Measurements from ENCODE around the gene ATAD3A. TPM values are rescaled to one million over a fixed set of nuclear protein-coding genes. Genes with fewer than 3 reads are reported as not detected.

The ATAD3A gene
- total and polyA plus RNA-seq, 2 of the 4 experiments (the other 2 are of a cell fraction), result 27.2 to 34.0 TPM

DNA sequence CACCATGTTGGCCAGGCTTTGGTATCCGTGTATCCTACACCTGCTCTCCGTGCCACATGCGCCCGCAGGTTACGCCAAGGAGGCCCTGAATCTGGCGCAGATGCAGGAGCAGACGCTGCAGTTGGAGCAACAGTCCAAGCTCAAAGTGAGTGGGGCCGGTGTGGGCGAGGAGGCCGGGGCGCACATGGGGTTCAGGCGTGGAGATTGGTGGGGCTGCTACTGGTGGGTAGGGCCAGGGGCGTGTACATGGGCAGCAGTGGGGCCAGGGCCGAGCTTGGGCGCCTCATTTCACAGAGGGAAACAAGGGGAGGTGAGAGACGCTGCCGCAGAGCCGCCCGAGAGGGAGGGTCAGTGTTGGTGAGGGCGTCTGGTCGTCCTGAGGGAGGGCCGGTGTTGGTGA is 34.8 kb upstream of the ATAD3A start:
- H3K27ac ChIP-seq (ENCODE audit: insufficient read depth, low read length), result no peak overlapping the region
- H3K9me1 ChIP-seq (ENCODE audit: insufficient read depth, low read length), result 0 out of 2 replicates have a peak, but pooled peaks cover 6% of the 10 kb centered on the region
- 100% methylated on average over 5 of the region's 22 CpGs; no CpG with 5 or more reads in 1 of the 2 experiments for WGBS, 2 experiments (ENCODE audit: extremely low coverage in 2 of 2, insufficient read length in 1 of 2)
- H4K20me1 ChIP-seq (ENCODE audit: insufficient read depth, low read length), result peaks cover 21% of the 10 kb centered on the region
- ChIA-PET POLR2A (ENCODE audit: unreplicated experiment) (no interaction called here), CTCF (no interaction called here)
- no peak overlapping the region for H2BK15ac ChIP-seq (ENCODE audit: low read depth, low read length)
- no peak overlapping the region for H3K4me2 ChIP-seq (ENCODE audit: low read depth, low read length)
- TF ChIP-seq RAD21 (IDR thresholded peaks at IDR 0.05; ENCODE audit: low read length) (no peak), NFE2L2 (IDR thresholded peaks at IDR 0.05; ENCODE audit: low read depth, low read length) (no peak), POLR2A (IDR thresholded peaks at IDR 0.05; ENCODE audit: low read depth, low read length) (no peak), MXI1 (IDR thresholded peaks at IDR 0.05; ENCODE audit: borderline replicate concordance, low read depth, low read length) (no peak), RFX5 (IDR thresholded peaks at IDR 0.05; ENCODE audit: low read depth, low read length) (no peak), USF2 (IDR thresholded peaks at IDR 0.05; ENCODE audit: low read depth, low read length) (no peak), FOS (IDR thresholded peaks at IDR 0.05; ENCODE audit: low read depth, low read length) (no peak), MAFK (IDR thresholded peaks at IDR 0.05; ENCODE audit: low read depth, low read length) (no peak), CEBPB (IDR thresholded peaks at IDR 0.05; ENCODE audit: low read depth, low read length) (no peak), SMC3 (IDR thresholded peaks at IDR 0.05; ENCODE audit: low read depth, low read length) (no peak), RCOR1 (IDR thresholded peaks at IDR 0.05; ENCODE audit: insufficient replicate concordance, low read length) (no peak), CHD1 (IDR thresholded peaks at IDR 0.05; ENCODE audit: low read depth, low read length) (no peak), MAZ (IDR thresholded peaks at IDR 0.05; ENCODE audit: borderline replicate concordance, low read depth, low read length) (no peak), ELK1 (IDR thresholded peaks at IDR 0.05; ENCODE audit: borderline replicate concordance, low read depth, low read length) (no peak)
- TF ChIP-seq, protein P1, sequence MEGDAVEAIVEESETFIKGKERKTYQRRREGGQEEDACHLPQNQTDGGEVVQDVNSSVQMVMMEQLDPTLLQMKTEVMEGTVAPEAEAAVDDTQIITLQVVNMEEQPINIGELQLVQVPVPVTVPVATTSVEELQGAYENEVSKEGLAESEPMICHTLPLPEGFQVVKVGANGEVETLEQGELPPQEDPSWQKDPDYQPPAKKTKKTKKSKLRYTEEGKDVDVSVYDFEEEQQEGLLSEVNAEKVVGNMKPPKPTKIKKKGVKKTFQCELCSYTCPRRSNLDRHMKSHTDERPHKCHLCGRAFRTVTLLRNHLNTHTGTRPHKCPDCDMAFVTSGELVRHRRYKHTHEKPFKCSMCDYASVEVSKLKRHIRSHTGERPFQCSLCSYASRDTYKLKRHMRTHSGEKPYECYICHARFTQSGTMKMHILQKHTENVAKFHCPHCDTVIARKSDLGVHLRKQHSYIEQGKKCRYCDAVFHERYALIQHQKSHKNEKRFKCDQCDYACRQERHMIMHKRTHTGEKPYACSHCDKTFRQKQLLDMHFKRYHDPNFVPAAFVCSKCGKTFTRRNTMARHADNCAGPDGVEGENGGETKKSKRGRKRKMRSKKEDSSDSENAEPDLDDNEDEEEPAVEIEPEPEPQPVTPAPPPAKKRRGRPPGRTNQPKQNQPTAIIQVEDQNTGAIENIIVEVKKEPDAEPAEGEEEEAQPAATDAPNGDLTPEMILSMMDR (conservative IDR thresholded peaks at IDR 0.05; ENCODE audit: low read depth, low read length), result no peak
- H2BK5ac ChIP-seq (ENCODE audit: low read depth, low read length, poor library complexity, severe bottlenecking), result no peak overlapping the region
- H2AK9ac ChIP-seq (replicated peaks; ENCODE audit: low read depth, low read length, poor library complexity), result no peak overlapping the region
- H4K91ac ChIP-seq (ENCODE audit: insufficient read depth, low read depth, low read length), result no peak overlapping the region
- H2BK120ac ChIP-seq (ENCODE audit: low read depth, low read length), result no peak overlapping the region
- no peak overlapping the region for H3K23ac ChIP-seq (ENCODE audit: low read depth, low read length)
- intact Hi-C loops (cut with micrococcal nuclease), result no loop called here
- H3K27me3 ChIP-seq (ENCODE audit: control insufficient read depth, insufficient read depth, low read length), result no peaks in the 10 kb centered on the region
- H2AK5ac ChIP-seq (ENCODE audit: low read depth, low read length), result no peak overlapping the region
- in situ Hi-C loops (cut with MboI; ENCODE audit: low sequenced_read_pairs), result no loop called here
- H2BK20ac ChIP-seq (ENCODE audit: low read depth, low read length), result no peak overlapping the region
- ATAC-seq (ENCODE audit: low read depth) (no peak), DNase-seq (no peak)
- H3K4me1 ChIP-seq (ENCODE audit: control insufficient read depth, insufficient read depth, low read length), result no peaks in the 10 kb centered on the region
- no peak overlapping the region for H4K8ac ChIP-seq (ENCODE audit: low read depth in 2 of 2, low read length in 2 of 2)
- H3K18ac ChIP-seq (ENCODE audit: low read depth, low read length), result no peak overlapping the region
- no peak overlapping the region for H3K4me3 ChIP-seq (ENCODE audit: insufficient read depth, low read depth, low read length)
- no peak overlapping the region for H3K4ac ChIP-seq (ENCODE audit: low read depth, low read length)
- no peak overlapping the region for H3K9ac ChIP-seq (ENCODE audit: low read depth, low read length)
- no peak overlapping the region for H2AFZ ChIP-seq (replicated peaks; ENCODE audit: low read length, poor library complexity)
- dilution Hi-C loops (cut with HindIII; ENCODE audit: low sequenced_read_pairs, unreplicated experiment), result no loop called here
- H4K5ac ChIP-seq (ENCODE audit: low read depth, low read length), result no peak overlapping the region
- BruUV-seq (replicated peaks), result no TSS peak
- H3K14ac ChIP-seq (replicated peaks; ENCODE audit: low read depth, low read length), result no peak overlapping the region
- no peak overlapping the region for H3K56ac ChIP-seq (ENCODE audit: extremely low read depth, insufficient read depth, low read length)
- no peaks in the 10 kb centered on the region for H3K9me3 ChIP-seq (ENCODE audit: control insufficient read depth, insufficient read depth, low read length)
- H3K79me1 ChIP-seq (ENCODE audit: low read depth in 1 of 2, low read length in 2 of 2), result peaks cover 4 to 22% of the 10 kb centered on the region in 2 experiments
- peaks cover 32% of the 10 kb centered on the region for H3K36me3 ChIP-seq (ENCODE audit: control insufficient read depth, insufficient read depth, low read length)

All from IMR-90 (cell line).